H1 (cell line): ENCODE results near the gene GRXCR1. TPM values are rescaled to one million over a fixed set of nuclear protein-coding genes. Genes with fewer than 3 reads are reported as not detected.

Experiments
- CTCF ChIA-PET: fragments of 300-600 bp; sonication (Branson Sonifier 250); formaldehyde crosslinking; loops from one replicate; lab custom pipeline; 2021; ENCODE audit not compliant: partially characterized antibody; lab: Charles Lee
- POLR2A ChIA-PET: fragments of 300-600 bp; sonication (Branson Sonifier 250); formaldehyde crosslinking; loops from one replicate; lab custom pipeline; 2021; ENCODE audit warnings: inconsistent platforms; ENCODE audit not compliant: partially characterized antibody; lab: Charles Lee
- DNase-seq, 2 experiments: peaks; one replicate each; pipeline versions ENCODE4 v3.0.0 to v3.0.0-alpha.2; 2010 to 2022; ENCODE audit warnings: low spot score in 2 of 2, low read depth in 1 of 2, mixed read lengths in 1 of 2
- FAIRE-seq: peaks from 2 replicates; lab custom pipeline; 2011; peaks lifted over from hg19 to GRCh38; lab: Jason Lieb, UNC
- H2AFZ ChIP-seq: 2 replicates; pipeline ENCODE4 v1.8.1; 2012; ENCODE audit warnings: low read length, inconsistent platforms
- H2AK5ac ChIP-seq: 2 replicates; pipeline ENCODE4 v1.6.1; 2013; ENCODE audit warnings: low read depth, low read length
- H2BK120ac ChIP-seq: replicated peaks from 2 replicates; pipeline ENCODE3; 2013; ENCODE audit warnings: low read depth, low read length, inconsistent platforms
- H2BK12ac ChIP-seq: 2 replicates; pipeline ENCODE4 v1.6.1; 2013; ENCODE audit warnings: low read depth, low read length
- H2BK15ac ChIP-seq: 2 replicates; pipeline ENCODE4 v1.6.1; 2013; ENCODE audit warnings: low read length
- H2BK20ac ChIP-seq: 2 replicates; pipeline ENCODE4 v1.6.1; 2013; ENCODE audit warnings: low read length
- H2BK5ac ChIP-seq: 2 replicates; pipeline ENCODE4 v1.6.1; 2013; ENCODE audit warnings: low read depth, low read length
- H3K14ac ChIP-seq: 2 replicates; pipeline ENCODE4 v1.6.1; 2013; ENCODE audit warnings: inconsistent platforms; ENCODE audit not compliant: insufficient read length
- H3K18ac ChIP-seq: 2 replicates; pipeline ENCODE4 v1.6.1; 2013; ENCODE audit warnings: low read length; ENCODE audit errors: extremely low read depth
- H3K23ac ChIP-seq: 2 replicates; pipeline ENCODE4 v1.6.1; 2013; ENCODE audit warnings: inconsistent platforms; ENCODE audit not compliant: insufficient read length
- H3K23me2 ChIP-seq: 2 replicates; pipeline ENCODE4 v1.6.1; 2013; ENCODE audit warnings: low read depth, low read length
- H3K27ac ChIP-seq: 2 replicates; pipeline ENCODE4 v1.6.1; 2011; ENCODE audit warnings: low read depth, low read length, inconsistent platforms
- H3K27me3 ChIP-seq, 4 experiments: replicated peaks in 1 of 4; 1 replicate in 1 of 4; 2 replicates in 3 of 4; pipeline versions ENCODE4 v1.6.1 to v1.8.1; 2011 to 2013; ENCODE audit warnings: low read length in 3 of 4, mild to moderate bottlenecking in 3 of 4, inconsistent platforms in 2 of 4, mixed read lengths in 2 of 4, moderate library complexity in 1 of 4; ENCODE audit not compliant: control insufficient read depth in 3 of 4, insufficient read depth in 3 of 4; ENCODE audit errors: extremely low read depth in 1 of 4
- H3K36me3 ChIP-seq, 4 experiments: 2 replicates each; pipeline versions ENCODE4 v1.6.1 to v1.8.1; 2011 to 2013; ENCODE audit warnings: mild to moderate bottlenecking in 4 of 4, low read length in 3 of 4, moderate library complexity in 2 of 4, control low read depth in 1 of 4, inconsistent platforms in 1 of 4; ENCODE audit not compliant: insufficient read depth in 4 of 4, control insufficient read depth in 2 of 4
- H3K4ac ChIP-seq: replicated peaks from 2 replicates; pipeline ENCODE3; 2013; ENCODE audit warnings: low read length, low read depth, mixed read lengths, inconsistent platforms; ENCODE audit not compliant: insufficient read length
- H3K4me1 ChIP-seq, 4 experiments: replicated peaks in 1 of 4; 1 replicate in 1 of 4; 2 replicates in 3 of 4; pipeline versions ENCODE4 v1.6.1 to v1.8.1; 2011 to 2013; ENCODE audit warnings: low read length in 3 of 4, inconsistent platforms in 2 of 4, mixed read lengths in 1 of 4; ENCODE audit not compliant: insufficient read depth in 4 of 4, control insufficient read depth in 3 of 4
- H3K4me2 ChIP-seq, 2 experiments: 2 replicates each; pipeline versions ENCODE4 v1.6.1 to v1.8.1; 2011 to 2013; ENCODE audit warnings: low read depth in 2 of 2, low read length in 2 of 2, control low read depth in 1 of 2, inconsistent platforms in 1 of 2, mild to moderate bottlenecking in 1 of 2; ENCODE audit not compliant: insufficient read depth in 1 of 2
- H3K4me3 ChIP-seq, 4 experiments: fragments of 200-600, 300-600 bp in 1 of 4; sonication (generic), shearing (Covaris generic), sonication (Bioruptor Twin) in 1 of 4; 2 replicates each; pipeline versions ENCODE4 v1.5.1 to v1.8.1; 2011 to 2016; ENCODE audit warnings: low read length in 4 of 4, low read depth in 3 of 4, control low read depth in 2 of 4, inconsistent platforms in 2 of 4, mild to moderate bottlenecking in 2 of 4, mixed read lengths in 1 of 4, moderate library complexity in 1 of 4; ENCODE audit not compliant: insufficient read depth in 2 of 4; ENCODE audit errors: extremely low read depth in 1 of 4
- H3K56ac ChIP-seq: replicated peaks from 2 replicates; pipeline ENCODE3; 2013; ENCODE audit warnings: low read depth, mild to moderate bottlenecking, mixed read lengths, low read length, inconsistent platforms; ENCODE audit not compliant: insufficient read length
- H3K79me1 ChIP-seq: 2 replicates; pipeline ENCODE4 v1.6.1; 2013; ENCODE audit warnings: low read depth, low read length, control low read depth
- H3K79me2 ChIP-seq, 2 experiments: 2 replicates each; pipeline versions ENCODE4 v1.6.1 to v1.8.1; 2012 to 2013; ENCODE audit warnings: low read length in 2 of 2, mild to moderate bottlenecking in 2 of 2, inconsistent platforms in 1 of 2; ENCODE audit not compliant: insufficient read depth in 2 of 2, control insufficient read depth in 1 of 2
- H3K9ac ChIP-seq, 4 experiments: replicated peaks in 1 of 4; 1 replicate in 1 of 4; 2 replicates in 3 of 4; pipeline versions ENCODE4 v1.6.1 to v1.8.1; 2011 to 2013; ENCODE audit warnings: low read depth in 3 of 4, low read length in 3 of 4, control low read depth in 2 of 4, mild to moderate bottlenecking in 2 of 4, moderate library complexity in 2 of 4, inconsistent platforms in 1 of 4; ENCODE audit errors: extremely low read depth in 1 of 4
- H3K9me3 ChIP-seq, 2 experiments: 2 replicates each; pipeline versions ENCODE4 v1.6.1 to v1.8.1; 2012 to 2013; ENCODE audit warnings: mild to moderate bottlenecking in 2 of 2, moderate library complexity in 2 of 2, control low read depth in 1 of 2, inconsistent platforms in 1 of 2, low read depth in 1 of 2, low read length in 1 of 2, mixed read lengths in 1 of 2; ENCODE audit not compliant: insufficient read depth in 2 of 2
- H4K20me1 ChIP-seq, 2 experiments: replicated peaks in 1 of 2; 2 replicates each; pipeline versions ENCODE3 to v1.8.1; 2011 to 2013; ENCODE audit warnings: inconsistent platforms in 2 of 2, low read length in 2 of 2, mild to moderate bottlenecking in 1 of 2; ENCODE audit not compliant: insufficient read depth in 2 of 2, control insufficient read depth in 1 of 2
- H4K5ac ChIP-seq: 2 replicates; pipeline ENCODE4 v1.6.1; 2013; ENCODE audit warnings: low read length, low read depth, mixed read lengths, inconsistent platforms; ENCODE audit not compliant: insufficient read length
- H4K8ac ChIP-seq: 2 replicates; pipeline ENCODE4 v1.8.0; 2013; ENCODE audit warnings: mild to moderate bottlenecking, moderate library complexity, low read length, inconsistent platforms; ENCODE audit not compliant: insufficient read depth; ENCODE audit errors: extremely low read depth
- H4K91ac ChIP-seq: replicated peaks from 2 replicates; pipeline ENCODE3; 2013; ENCODE audit warnings: low read length, mixed read lengths, inconsistent platforms; ENCODE audit not compliant: insufficient read length
- BACH1 ChIP-seq: IDR thresholded peaks from 2 replicates; pipeline ENCODE4 v1.6.1; 2012; ENCODE audit warnings: low read length, improper control_type of control experiment
- CBX5 ChIP-seq: fragments of 300-800, 300-1000 bp; sonication (generic); IDR thresholded peaks from 2 replicates; pipeline ENCODE4 v1.7.1; 2016; ENCODE audit warnings: antibody characterized with exemption, low read length, low read depth
- CBX8 ChIP-seq: fragments of 300-800, 300-1000 bp; sonication (generic); IDR thresholded peaks from 2 replicates; pipeline ENCODE4 v1.7.1; 2016; ENCODE audit warnings: low read depth, low read length, borderline replicate concordance
- CEBPB ChIP-seq: IDR thresholded peaks from 2 replicates; pipeline ENCODE4 v1.6.1; 2012; ENCODE audit warnings: low read depth, low read length
- CHD1 ChIP-seq: IDR thresholded peaks from 2 replicates; pipeline ENCODE4 v1.6.1; 2012; ENCODE audit warnings: low read depth, low read length, improper control_type of control experiment
- E2F6 ChIP-seq: IDR thresholded peaks from 2 replicates; pipeline ENCODE4 v1.6.1; 2012; ENCODE audit warnings: inconsistent platforms
- SIN3A ChIP-seq, 2 experiments: IDR thresholded peaks in 1 of 2; conservative IDR thresholded peaks in 1 of 2; 2 replicates each; pipeline ENCODE4 v1.6.1; 2011 to 2012; ENCODE audit warnings: low read length in 2 of 2, improper control_type of control experiment in 1 of 2, low read depth in 1 of 2, mild to moderate bottlenecking in 1 of 2
- SIRT6 ChIP-seq: IDR thresholded peaks from one replicate; pipeline ENCODE4 v1.7.1; 2012; ENCODE audit warnings: low read length, inconsistent platforms
- SIX5 ChIP-seq: IDR thresholded peaks from 2 replicates; pipeline ENCODE4 v1.6.1; 2011; ENCODE audit warnings: mild to moderate bottlenecking, low read depth, low read length
- SUZ12 ChIP-seq: fragments of 200-600 bp; sonication (generic); IDR thresholded peaks from 2 replicates; pipeline ENCODE4 v1.6.1; 2012; ENCODE audit warnings: mild to moderate bottlenecking, inconsistent platforms, low read length, moderate library complexity, mixed read lengths
- ZNF274 ChIP-seq: IDR thresholded peaks from 2 replicates; pipeline ENCODE4 v1.7.0; 2012; ENCODE audit warnings: low read length, borderline replicate concordance; ENCODE audit errors: extremely low read depth
- WGBS, 2 experiments: shearing (Covaris generic) in 1 of 2; methylation state at CpG; one replicate each; pipeline versions ENCODE4 v1.1.6 to v1.1.7; 2013 to 2015; ENCODE audit warnings: low lambda C conversion rate in 2 of 2, mixed read lengths in 2 of 2, inconsistent platforms in 1 of 2, low coverage in 1 of 2, missing lambda C conversion rate in 1 of 2; ENCODE audit not compliant: insufficient replicate concordance in 2 of 2, insufficient coverage in 1 of 2, insufficient read length in 1 of 2; ENCODE audit errors: extremely low coverage in 1 of 2, missing lambda C conversion rate in 1 of 2; 5-methylcytosine and 5-hydroxymethylcytosine counted together
- polyA plus RNA-seq, 7 experiments: library from polyadenylated mRNA; depleted of rRNA in 3 of 7; stranded (reverse) in 5 of 7; unstranded in 2 of 7; fragments of >200 nt in 5 of 7; fragments of 200-250 nt in 2 of 7; gene quantifications; 1 replicate in 5 of 7; 2 replicates in 1 of 7; 4 replicates in 1 of 7; pipeline versions ENCODE4 v1.2.1 to v1.2.3, GENCODE V29; 2011 to 2013; ENCODE audit warnings: missing spikeins in 2 of 7, mixed read lengths in 2 of 7
- total RNA-seq: library from RNA; stranded (reverse); fragmentation: NEBNext Ultra II Directional; extraction: Animal tissue kit (Norgen Biotek cat#: 25700); gene quantifications from 2 replicates; pipeline ENCODE4 v1.2.1, GENCODE V29; 2021
- TF ChIP-seq, protein P1 (sequence below): IDR thresholded peaks from 2 replicates; pipeline ENCODE4 v1.6.1; 2012; ENCODE audit warnings: inconsistent platforms

GRXCR1 gene
- total and polyA plus RNA-seq, 2 of the 8 experiments (the other 6 are each of a cell fraction or from before 2014, with no cell fraction given) = not detected

- Histone ChIP-seq H2AK5ac (no peak overlapping the region), H3K18ac (no peak overlapping the region), H2BK5ac (no peak overlapping the region), H3K4ac (no peak overlapping the region), H3K9me3 (no peaks in the 10 kb centered on the region), H2BK15ac (no peak overlapping the region), H2BK20ac (no peak overlapping the region), H3K4me2 (no peak overlapping the region), H4K5ac (no peak overlapping the region), H4K8ac (no peak overlapping the region), H3K56ac (no peak overlapping the region), H3K27ac (no peak overlapping the region), H3K79me1 (no peaks in the 10 kb centered on the region), H4K91ac (no peak overlapping the region), H2AFZ (no peak overlapping the region), H3K36me3 (no peaks in the 10 kb centered on the region), H2BK120ac (no peak overlapping the region), H3K23me2 (no peaks in the 10 kb centered on the region), H3K79me2 (no peaks in the 10 kb centered on the region), H2BK12ac (no peak overlapping the region), H3K27me3 (peaks cover 0 to 2% (median 0%) of the 10 kb centered on the region in 4 experiments; a peak in 1 of 7 replicates), H4K20me1 (no peaks in the 10 kb centered on the region), H3K23ac (no peak overlapping the region), H3K4me3 (no peak overlapping the region), H3K4me1 (no peaks in the 10 kb centered on the region), H3K14ac (no peak overlapping the region), H3K9ac (no peak overlapping the region)
- DNase-seq (no peak), FAIRE-seq (no peak)
- 93% methylated on average over 1 of the region's 1 CpG; no CpG with 5 or more reads in 1 of the 2 experiments for WGBS, 2 experiments
- TF ChIP-seq SIRT6 = no peak
- no peak for TF ChIP-seq CBX8
- no peak for TF ChIP-seq SIN3A (conservative IDR thresholded peaks at IDR 0.05 in 1 of 2, IDR thresholded peaks at IDR 0.05 in 1 of 2; ENCODE audit: low read depth in 1 of 2, low read length in 2 of 2)
- no peak for TF ChIP-seq CHD1
- TF ChIP-seq CEBPB = no peak
- TF ChIP-seq BACH1 = no peak
- TF ChIP-seq SIX5 = no peak
- no peak for TF ChIP-seq SUZ12
- TF ChIP-seq CBX5 = no peak
- no peak for TF ChIP-seq ZNF274
- TF ChIP-seq, protein P1, sequence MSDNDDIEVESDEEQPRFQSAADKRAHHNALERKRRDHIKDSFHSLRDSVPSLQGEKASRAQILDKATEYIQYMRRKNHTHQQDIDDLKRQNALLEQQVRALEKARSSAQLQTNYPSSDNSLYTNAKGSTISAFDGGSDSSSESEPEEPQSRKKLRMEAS = no peak
- no peak for TF ChIP-seq E2F6
- ChIA-PET POLR2A (no interaction called here), CTCF (no interaction called here)
Observed at GRCh38 chr4:42906341-42906740, 13.8 kb downstream of the GRXCR1 start.
